SU-DHL-6 (cell line): ENCODE measurements around the gene ZNF689.

ENCODE experiments used
- CTCF ChIP-seq: fragments of 200-600 bp; sonication (generic); IDR thresholded peaks from one replicate; pipeline ENCODE4 v1.5.1; 2017; ENCODE audit warnings: antibody characterized with exemption, mild to moderate bottlenecking, low read length, moderate library complexity; ENCODE audit not compliant: insufficient read depth, poor library complexity, severe bottlenecking
- EZH2phosphoT487 ChIP-seq: fragments of 200-600 bp; sonication (generic), shearing (Covaris generic); conservative IDR thresholded peaks from 2 replicates; pipeline ENCODE4 v1.6.1; 2018; ENCODE audit warnings: mild to moderate bottlenecking, antibody characterized with exemption, low read length, moderate library complexity, mixed read lengths

GRCh38 chr16:30603945-30604315 lies 6.3 kb downstream of the ZNF689 start:
- TF ChIP-seq CTCF (no peak), EZH2phosphoT487 (no peak)
